HG02610 (cell line): ENCODE results near the gene TAF10.
A peak's percentile ranks its signal among the peaks of the same experiment; 100 is the strongest.

Experiments used
- ATAC-seq: cut with Tn5 transposase; IDR thresholded peaks from one replicate; pipeline ENCODE4 v1.9.1; 2021; ENCODE audit warnings: mild to moderate bottlenecking, moderate library complexity; ENCODE audit not compliant: unreplicated experiment

TAF10 gene

GRCh38 chr11:6640985-6641701 is 29.1 kb upstream of the TAF10 start:
- ATAC-seq = no peak

- ATAC-seq = no peak
Observed at GRCh38 chr11:6640036-6640984, 28.3 kb upstream of the TAF10 start.

- ATAC-seq = no peak
Observed at GRCh38 chr11:6638429-6638828, 26.4 kb upstream of the TAF10 start.

GRCh38 chr11:6637871-6638270 is 25.9 kb upstream of the TAF10 start:
- no peak for ATAC-seq

GRCh38 chr11:6636480-6636879 is 24.5 kb upstream of the TAF10 start:
- no peak for ATAC-seq

- no peak for ATAC-seq
Observed at GRCh38 chr11:6635082-6635932, 23.3 kb upstream of the TAF10 start.

- no peak for ATAC-seq
Observed at GRCh38 chr11:6634534-6634933, 22.5 kb upstream of the TAF10 start.

- no peak for ATAC-seq
Observed at GRCh38 chr11:6633422-6634408, 21.7 kb upstream of the TAF10 start.

- no peak for ATAC-seq
Observed at GRCh38 chr11:6632116-6633073, 20.4 kb upstream of the TAF10 start.

- no peak for ATAC-seq
Observed at GRCh38 chr11:6631361-6631890, 19.4 kb upstream of the TAF10 start.

- no peak for ATAC-seq
Observed at GRCh38 chr11:6630632-6631291, 18.7 kb upstream of the TAF10 start.

- ATAC-seq = no peak
Observed at GRCh38 chr11:6629892-6630631, 18.0 kb upstream of the TAF10 start.

- no peak for ATAC-seq
Observed at GRCh38 chr11:6629573-6629891, 17.5 kb upstream of the TAF10 start.

GRCh38 chr11:6628526-6628925 is 16.5 kb upstream of the TAF10 start:
- no peak for ATAC-seq

- ATAC-seq = peak; percentile 71
Observed at GRCh38 chr11:6627762-6628241, 15.8 kb upstream of the TAF10 start.

- no peak for ATAC-seq
Observed at GRCh38 chr11:6626971-6627761, 15.2 kb upstream of the TAF10 start.
